Calu3 (cell line): ENCODE measurements around the gene TFAM. TPM values are rescaled to one million over a fixed set of nuclear protein-coding genes. Genes with fewer than 3 reads are reported as not detected.

Experiments used
- BruUV-seq: library from RNA; stranded (reverse); fragments of 400-500 nt; replicated peaks from 2 replicates; lab custom pipeline; 2021; lab: Mats Ljungman, UMichigan
- CTCF ChIA-PET: fragments of 300-600 bp; sonication (Branson Sonifier 250); formaldehyde crosslinking; loops from one replicate; lab custom pipeline; 2022; ENCODE audit warnings: antibody characterized with exemption; lab: Charles Lee
- DNase-seq: peaks from one replicate; pipeline ENCODE4 v3.0.0; 2022
- H3K27ac Mint-ChIP-seq: one replicate; pipeline ENCODE4 v1.8.0; 2022; ENCODE audit warnings: mixed read lengths; ENCODE audit not compliant: unreplicated experiment
- H3K27me3 Mint-ChIP-seq: one replicate; pipeline ENCODE4 v1.8.0; 2022; ENCODE audit warnings: mixed read lengths; ENCODE audit not compliant: unreplicated experiment
- H3K36me3 Mint-ChIP-seq: one replicate; pipeline ENCODE4 v1.8.0; 2022; ENCODE audit warnings: mild to moderate bottlenecking, moderate library complexity, mixed read lengths; ENCODE audit not compliant: insufficient read depth, unreplicated experiment
- H3K4me1 Mint-ChIP-seq: one replicate; pipeline ENCODE4 v1.8.0; 2022; ENCODE audit warnings: mild to moderate bottlenecking, low read depth, mixed read lengths; ENCODE audit not compliant: unreplicated experiment
- H3K4me3 Mint-ChIP-seq: one replicate; pipeline ENCODE4 v1.8.0; 2022; ENCODE audit warnings: mild to moderate bottlenecking, low read depth, moderate library complexity, mixed read lengths; ENCODE audit not compliant: unreplicated experiment
- H3K9me3 Mint-ChIP-seq: one replicate; pipeline ENCODE4 v1.8.0; 2022; ENCODE audit warnings: low read depth, mixed read lengths; ENCODE audit not compliant: unreplicated experiment
- intact Hi-C: fragments of 100-400 bp; cut with micrococcal nuclease; formaldehyde crosslinking; loops from one replicate; pipeline ENCODE4 v1.10.0; 2022; ENCODE audit not compliant: unreplicated experiment
- total RNA-seq: library from RNA; stranded (reverse); gene quantifications from 2 replicates; pipeline ENCODE4 v1.2.3, GENCODE V29; 2022
- TF ChIP-seq, protein P1 (sequence below): fragments of 200-600 bp; IDR thresholded peaks from one replicate; pipeline ENCODE4 v1.8.0; 2022; ENCODE audit warnings: antibody characterized with exemption; ENCODE audit not compliant: unreplicated experiment

TFAM gene
- total RNA-seq, 1 experiment from 2014 or later: 94.3 TPM

DNA sequence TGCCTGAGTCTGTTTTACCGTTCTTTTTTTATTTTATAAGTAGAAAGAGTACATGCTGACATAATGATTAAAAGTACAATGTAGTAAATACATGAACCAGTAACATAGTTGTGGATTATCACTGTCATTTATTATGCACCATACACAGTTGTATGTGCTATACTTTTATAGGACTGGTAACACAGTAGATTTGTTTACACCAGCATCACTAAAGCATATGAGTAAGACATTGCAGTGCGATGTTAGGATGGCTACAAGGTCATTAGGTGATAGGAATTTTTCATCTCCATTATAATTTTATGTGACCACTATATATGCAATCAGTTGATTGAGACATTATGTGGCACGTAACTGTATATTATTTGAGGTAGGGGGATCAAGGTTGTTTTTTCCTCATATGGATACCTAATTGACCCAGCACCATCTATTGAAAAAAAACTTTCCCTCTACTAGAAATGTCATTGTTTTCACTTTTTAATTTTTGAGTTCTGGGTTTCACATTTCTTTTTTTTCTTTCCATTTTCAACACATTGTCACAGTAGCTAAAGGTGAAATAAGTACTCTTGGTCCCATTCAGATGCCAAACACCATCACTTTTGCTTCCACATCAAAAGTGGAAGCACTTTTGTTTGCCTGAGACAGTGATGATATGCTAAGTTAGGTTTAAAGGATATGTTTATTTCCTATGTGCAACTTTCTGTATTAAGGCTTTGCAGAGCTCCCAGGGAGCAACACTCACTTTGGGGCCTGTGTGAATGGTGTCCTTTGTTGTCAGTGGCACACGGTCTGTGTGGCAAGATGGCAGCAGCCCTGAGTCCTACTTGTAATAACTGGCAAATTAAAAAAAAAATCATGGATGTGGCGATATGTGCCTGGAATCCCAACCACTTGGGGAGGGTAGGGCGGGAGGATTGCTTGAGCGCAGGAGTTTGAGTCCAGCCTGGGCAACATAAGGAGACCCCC lies 33.3 kb upstream of the TFAM start:
- H3K4me3 Mint-ChIP-seq: no peak overlapping the region
- intact Hi-C loops: no loop called here
- BruUV-seq: no TSS peak
- no peak for DNase-seq
- no peak overlapping the region for H3K27ac Mint-ChIP-seq
- no peaks in the 10 kb centered on the region for H3K27me3 Mint-ChIP-seq
- no peaks in the 10 kb centered on the region for H3K4me1 Mint-ChIP-seq
- CTCF ChIA-PET: interaction anchor here (1.0 to 1.2 kb wide), 2 partner anchors 17 to 607 kb away, joined by 3 to 5 read pairs; no protein-coding TSS in a partner anchor
- TF ChIP-seq, protein P1, sequence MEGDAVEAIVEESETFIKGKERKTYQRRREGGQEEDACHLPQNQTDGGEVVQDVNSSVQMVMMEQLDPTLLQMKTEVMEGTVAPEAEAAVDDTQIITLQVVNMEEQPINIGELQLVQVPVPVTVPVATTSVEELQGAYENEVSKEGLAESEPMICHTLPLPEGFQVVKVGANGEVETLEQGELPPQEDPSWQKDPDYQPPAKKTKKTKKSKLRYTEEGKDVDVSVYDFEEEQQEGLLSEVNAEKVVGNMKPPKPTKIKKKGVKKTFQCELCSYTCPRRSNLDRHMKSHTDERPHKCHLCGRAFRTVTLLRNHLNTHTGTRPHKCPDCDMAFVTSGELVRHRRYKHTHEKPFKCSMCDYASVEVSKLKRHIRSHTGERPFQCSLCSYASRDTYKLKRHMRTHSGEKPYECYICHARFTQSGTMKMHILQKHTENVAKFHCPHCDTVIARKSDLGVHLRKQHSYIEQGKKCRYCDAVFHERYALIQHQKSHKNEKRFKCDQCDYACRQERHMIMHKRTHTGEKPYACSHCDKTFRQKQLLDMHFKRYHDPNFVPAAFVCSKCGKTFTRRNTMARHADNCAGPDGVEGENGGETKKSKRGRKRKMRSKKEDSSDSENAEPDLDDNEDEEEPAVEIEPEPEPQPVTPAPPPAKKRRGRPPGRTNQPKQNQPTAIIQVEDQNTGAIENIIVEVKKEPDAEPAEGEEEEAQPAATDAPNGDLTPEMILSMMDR: no peak
- H3K36me3 Mint-ChIP-seq: no peaks in the 10 kb centered on the region
- H3K9me3 Mint-ChIP-seq: no peaks in the 10 kb centered on the region

DNA sequence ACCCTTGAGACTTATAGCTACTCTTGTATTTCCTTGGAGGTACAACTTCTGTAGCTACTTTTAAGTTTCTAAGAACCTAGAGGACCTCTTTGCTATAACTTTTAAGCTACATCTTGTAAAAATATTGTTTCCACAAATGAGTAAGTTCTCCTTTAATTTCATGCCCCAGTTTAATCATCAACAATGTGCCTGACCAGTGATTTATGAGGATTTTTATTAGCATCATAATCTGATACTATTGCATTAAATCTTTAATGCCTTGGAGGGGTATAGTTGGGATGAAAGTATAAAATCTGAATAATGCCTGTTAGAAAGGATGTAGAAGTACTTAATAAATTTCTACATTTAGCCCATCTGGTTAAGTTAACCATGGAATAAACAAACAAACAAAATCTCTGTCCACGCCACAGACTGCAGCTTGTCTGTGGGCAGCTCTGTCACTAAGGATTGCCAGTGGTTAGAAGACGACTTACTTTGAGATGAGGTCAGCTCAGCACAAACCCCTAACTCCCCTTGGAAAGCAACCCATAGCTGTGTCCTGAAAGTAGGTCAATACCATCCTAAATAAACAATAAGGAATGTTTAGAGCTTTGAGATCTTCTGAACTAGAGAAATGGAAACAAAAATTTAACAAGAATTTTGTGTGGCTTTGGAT lies 32.1 kb upstream of the TFAM start:
- DNase-seq: no peak
- intact Hi-C loops: no loop called here
- Mint-ChIP-seq H3K9me3 (no peaks in the 10 kb centered on the region), H3K4me1 (no peaks in the 10 kb centered on the region), H3K27me3 (no peaks in the 10 kb centered on the region), H3K36me3 (no peaks in the 10 kb centered on the region), H3K4me3 (no peak overlapping the region), H3K27ac (no peak overlapping the region)
- TF ChIP-seq, protein P1: no peak
- CTCF ChIA-PET: interaction anchor here (1.0 to 1.2 kb wide), 3 partner anchors 18 to 606 kb away, joined by 3 to 5 read pairs (median 3); no protein-coding TSS in a partner anchor
- BruUV-seq: no TSS peak

DNA sequence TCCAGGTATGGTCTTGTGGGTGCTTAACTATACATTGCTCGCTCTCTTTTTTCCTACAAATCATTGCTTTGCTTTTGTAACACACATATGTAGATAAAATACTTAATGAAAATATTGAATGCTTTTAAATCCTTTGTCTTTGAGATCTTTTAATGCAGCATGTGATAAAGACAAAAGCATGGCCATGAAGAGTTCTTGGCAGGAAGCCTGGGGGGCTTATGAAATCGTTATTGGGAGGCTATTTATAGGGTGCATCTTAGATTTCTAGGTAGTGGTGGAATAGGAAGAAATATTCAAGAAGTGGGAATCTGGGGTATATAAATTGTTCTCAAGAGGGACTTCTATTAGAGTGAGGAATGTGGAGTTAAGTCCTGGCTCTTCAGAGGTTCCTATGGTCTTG lies 28.5 kb upstream of the TFAM start:
- TF ChIP-seq, protein P1: no peak
- Mint-ChIP-seq H3K36me3 (no peaks in the 10 kb centered on the region), H3K27ac (no peak overlapping the region), H3K4me1 (peaks cover 8% of the 10 kb centered on the region), H3K9me3 (no peaks in the 10 kb centered on the region), H3K4me3 (no peak overlapping the region), H3K27me3 (no peaks in the 10 kb centered on the region)
- CTCF ChIA-PET: no interaction called here
- intact Hi-C loops: no loop called here
- no TSS peak for BruUV-seq
- no peak for DNase-seq

DNA sequence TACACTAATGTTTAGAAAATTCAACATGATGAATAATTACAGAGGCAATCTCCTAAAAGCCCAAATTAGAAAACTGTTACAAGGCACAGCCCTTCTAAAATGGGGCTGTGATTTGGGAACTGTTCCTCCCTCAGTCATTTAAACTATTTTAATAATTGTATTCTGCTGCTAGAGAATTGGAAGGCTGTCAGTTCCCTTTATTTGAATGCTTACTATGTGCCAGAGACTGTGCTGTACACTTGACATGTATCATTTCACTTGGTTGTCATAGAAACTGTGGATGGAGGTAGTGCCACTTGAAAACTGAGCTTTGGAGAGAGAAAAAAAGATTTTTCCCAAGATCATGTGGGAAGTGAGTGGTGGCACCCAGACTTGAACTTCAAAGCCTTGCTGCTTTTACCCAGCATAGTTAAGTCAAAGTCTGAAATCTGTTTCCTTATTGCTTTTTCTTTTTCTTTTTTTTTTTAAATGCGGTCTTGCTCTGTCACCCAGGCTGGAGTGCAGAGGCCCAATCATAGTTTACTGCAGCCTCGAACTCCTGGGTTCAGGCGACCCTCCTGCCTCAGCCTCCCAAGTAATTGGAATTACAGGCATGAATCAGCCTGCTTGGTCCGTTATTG lies 26.8 kb upstream of the TFAM start:
- Mint-ChIP-seq H3K27ac (no peak overlapping the region), H3K9me3 (no peaks in the 10 kb centered on the region), H3K36me3 (no peaks in the 10 kb centered on the region), H3K4me3 (no peak overlapping the region), H3K4me1 (peaks cover 8% of the 10 kb centered on the region), H3K27me3 (no peaks in the 10 kb centered on the region)
- no peak for DNase-seq
- TF ChIP-seq, protein P1: no peak
- CTCF ChIA-PET: interaction anchor here (0.5 kb wide), 1 partner anchor 677 kb away, joined by 4 read pairs; no protein-coding TSS in a partner anchor
- intact Hi-C loops: no loop called here
- BruUV-seq: no TSS peak
